ENCODE data around the gene NCR3LG1. TPM values are rescaled to one million over a fixed set of nuclear protein-coding genes. Genes with fewer than 3 reads are reported as not detected.

NCR3LG1 gene
- total RNA-seq (2014; rRNA removed; shearing (Covaris generic)) = 3.5 and 4.6 TPM in 2 replicates

- peak; percentile 28 for DNase-seq (ENCODE audit: low spot score)
These were observed at the start of gene NCR3LG1 for GRCh38 chr11:17351510-17352176. Gene NCR3LG1 (plus strand): TSS chr11:17351800. CDS start chr11:17351970, 170 bp downstream.

- no peak for DNase-seq (ENCODE audit: low spot score)
These were observed 38.0 kb upstream of the NCR3LG1 start for GRCh38 chr11:17313349-17314231.

GRCh38 chr11:17314232-17314547, 37.4 kb upstream of the NCR3LG1 start:
- DNase-seq (ENCODE audit: low spot score) = peak; percentile 71

- DNase-seq (ENCODE audit: low spot score) = no peak
These were observed 36.6 kb upstream of the NCR3LG1 start for GRCh38 chr11:17314904-17315426.

GRCh38 chr11:17328871-17329494, 22.6 kb upstream of the NCR3LG1 start:
- no peak for DNase-seq (ENCODE audit: low spot score)

GRCh38 chr11:17331669-17332068, 19.9 kb upstream of the NCR3LG1 start:
- DNase-seq (ENCODE audit: low spot score) = no peak

- no peak for DNase-seq (ENCODE audit: low spot score)
These were observed 17.6 kb upstream of the NCR3LG1 start for GRCh38 chr11:17333799-17334586.

GRCh38 chr11:17343257-17343656, 8.3 kb upstream of the NCR3LG1 start:
- no peak for DNase-seq (ENCODE audit: low spot score)

- DNase-seq (ENCODE audit: low spot score) = no peak
These were observed 7.7 kb upstream of the NCR3LG1 start for GRCh38 chr11:17343907-17344306.

GRCh38 chr11:17347676-17348075, 3.9 kb upstream of the NCR3LG1 start:
- no peak for DNase-seq (ENCODE audit: low spot score)

GRCh38 chr11:17350455-17351171, 987 bp upstream of the NCR3LG1 start:
- no peak for DNase-seq (ENCODE audit: low spot score)

- DNase-seq (ENCODE audit: low spot score) = no peak
These were observed 459 bp upstream of the NCR3LG1 start for GRCh38 chr11:17351172-17351509.

GRCh38 chr11:17352950-17353820, 1.6 kb downstream of the NCR3LG1 start:
- DNase-seq (ENCODE audit: low spot score) = peak; percentile 79

GRCh38 chr11:17353821-17354600, 2.4 kb downstream of the NCR3LG1 start:
- DNase-seq (ENCODE audit: low spot score) = no peak

- DNase-seq (ENCODE audit: low spot score) = peak; percentile 79
These were observed 3.0 kb downstream of the NCR3LG1 start for GRCh38 chr11:17354601-17354991.

- no peak for DNase-seq (ENCODE audit: low spot score)
These were observed 14.9 kb downstream of the NCR3LG1 start for GRCh38 chr11:17366495-17366894.

- DNase-seq (ENCODE audit: low spot score) = no peak
These were observed 17.0 kb downstream of the NCR3LG1 start for GRCh38 chr11:17368551-17368950.

- no peak for DNase-seq (ENCODE audit: low spot score)
These were observed 17.5 kb downstream of the NCR3LG1 start for GRCh38 chr11:17369094-17369493.

GRCh38 chr11:17369684-17370243, 18.2 kb downstream of the NCR3LG1 start:
- DNase-seq (ENCODE audit: low spot score) = no peak

All from H4 (cell line).